GM06990 (cell line): ENCODE measurements around the gene SLC36A2.

Experiments
- DNase-seq: peaks from one replicate; pipeline ENCODE4 v3.0.0-alpha.2; 2011; ENCODE audit not compliant: insufficient read length; ENCODE audit errors: extremely low read depth
- H3K27me3 ChIP-seq: replicated peaks from 2 replicates; pipeline ENCODE4 v1.6.0; 2011; ENCODE audit warnings: low read length; ENCODE audit not compliant: control insufficient read depth, insufficient read depth
- H3K36me3 ChIP-seq: 2 replicates; pipeline ENCODE4 v1.5.1; 2011; ENCODE audit warnings: low read length; ENCODE audit not compliant: control insufficient read depth, insufficient read depth
- H3K4me3 ChIP-seq: replicated peaks from 2 replicates; pipeline ENCODE4 v1.5.1; 2011; ENCODE audit warnings: low read depth, mild to moderate bottlenecking, control low read depth, low read length
- CTCF ChIP-seq: IDR thresholded peaks from 2 replicates; pipeline ENCODE4 v1.5.1; 2011; ENCODE audit warnings: low read length, control low read depth, mild to moderate bottlenecking, inconsistent platforms; ENCODE audit not compliant: insufficient read depth, poor library complexity, severe bottlenecking

The SLC36A2 gene

GRCh38 chr5:151345187-151345807, 2.1 kb downstream of the SLC36A2 start:
- no peaks in the 10 kb centered on the region; the same call in 1 of the 2 replicates for H3K27me3 ChIP-seq
- DNase-seq, result no peak
- no peak for TF ChIP-seq CTCF
- no peaks in the 10 kb centered on the region for H3K36me3 ChIP-seq
- no peak overlapping the region for H3K4me3 ChIP-seq

GRCh38 chr5:151344088-151344487, 3.3 kb downstream of the SLC36A2 start:
- no peak for TF ChIP-seq CTCF
- no peak overlapping the region for H3K4me3 ChIP-seq
- no peaks in the 10 kb centered on the region for H3K36me3 ChIP-seq
- DNase-seq, result no peak
- H3K27me3 ChIP-seq, result no peaks in the 10 kb centered on the region; the same call in 1 of the 2 replicates

- no peaks in the 10 kb centered on the region for H3K36me3 ChIP-seq
- no peak for DNase-seq
- no peak overlapping the region for H3K4me3 ChIP-seq
- TF ChIP-seq CTCF, result no peak
- no peaks in the 10 kb centered on the region; the same call in 1 of the 2 replicates for H3K27me3 ChIP-seq
Observed at GRCh38 chr5:151340004-151340403, 7.4 kb downstream of the SLC36A2 start.

GRCh38 chr5:151338734-151339133, 8.6 kb downstream of the SLC36A2 start:
- Histone ChIP-seq H3K36me3 (no peaks in the 10 kb centered on the region), H3K27me3 (no peaks in the 10 kb centered on the region; the same call in 1 of the 2 replicates), H3K4me3 (no peak overlapping the region)
- no peak for TF ChIP-seq CTCF
- DNase-seq, result no peak

- Histone ChIP-seq H3K27me3 (no peaks in the 10 kb centered on the region), H3K4me3 (no peak overlapping the region), H3K36me3 (no peaks in the 10 kb centered on the region)
- DNase-seq, result no peak
- TF ChIP-seq CTCF, result no peak
Observed at GRCh38 chr5:151332857-151333256, 14.5 kb downstream of the SLC36A2 start.

GRCh38 chr5:151328734-151329133, 18.6 kb downstream of the SLC36A2 start:
- H3K4me3 ChIP-seq, result no peak overlapping the region
- no peaks in the 10 kb centered on the region for H3K36me3 ChIP-seq
- H3K27me3 ChIP-seq, result no peaks in the 10 kb centered on the region; the same call in 1 of the 2 replicates
- no peak for DNase-seq
- TF ChIP-seq CTCF, result no peak
